Heart left ventricle (tissue), 16 donors: ENCODE data around the gene KIF21B. TPM values are rescaled to one million over a fixed set of nuclear protein-coding genes. Genes with fewer than 3 reads are reported as not detected.

Experiments
- ATAC-seq, 4 donors: fragments of 200-7000 bp; cut with Tn5 transposase; one replicate each; pipeline ENCODE4 v1.9.1; 2020 to 2022; ENCODE audit warnings: moderate library complexity in 4 of 4, mild to moderate bottlenecking in 3 of 4, moderate number of reproducible peaks in 1 of 4
- DNase-seq, 5 donors: peaks; one replicate each; pipeline ENCODE4 v3.0.0-alpha.2; 2020
- H3K27ac ChIP-seq, 12 donors: fragments of 200-600 bp; sonication (generic) in 4 of 12; one replicate each; pipeline versions ENCODE4 v1.5.0 to v1.8.0; 2016 to 2022; ENCODE audit warnings: mild to moderate bottlenecking in 2 of 12
- H3K27me3 ChIP-seq, 9 donors: fragments of 200-600 bp; sonication (generic) in 2 of 9; one replicate each; pipeline versions ENCODE4 v1.5.1 to v1.8.0; 2016 to 2022; ENCODE audit warnings: mild to moderate bottlenecking in 3 of 9
- H3K36me3 ChIP-seq, 9 donors: fragments of 200-600 bp; sonication (generic) in 2 of 9; one replicate each; pipeline versions ENCODE4 v1.5.0 to v1.8.0; 2018 to 2022; ENCODE audit warnings: mild to moderate bottlenecking in 2 of 9
- H3K4me1 ChIP-seq, 12 donors: fragments of 200-600 bp; sonication (generic) in 4 of 12; one replicate each; pipeline versions ENCODE4 v1.5.0 to v1.8.0; 2016 to 2022; ENCODE audit warnings: mild to moderate bottlenecking in 3 of 12
- H3K4me3 ChIP-seq, 12 donors: fragments of 200-600 bp; sonication (generic) in 4 of 12; one replicate each; pipeline versions ENCODE4 v1.5.0 to v1.8.0; 2017 to 2022; ENCODE audit warnings: mild to moderate bottlenecking in 9 of 12, moderate library complexity in 4 of 12
- H3K9me3 ChIP-seq, 12 donors: fragments of 200-600 bp; sonication (generic) in 4 of 12; one replicate each; pipeline versions ENCODE4 v1.5.0 to v1.8.0; 2016 to 2022; ENCODE audit warnings: mild to moderate bottlenecking in 1 of 12
- CTCF ChIP-seq, 12 donors: fragments of 200-600 bp; sonication (generic) in 4 of 12; IDR thresholded peaks; one replicate each; pipeline versions ENCODE4 v1.5.0 to v1.8.0; 2018 to 2022; ENCODE audit warnings: antibody characterized with exemption in 12 of 12, mild to moderate bottlenecking in 5 of 12
- POLR2A ChIP-seq, 2 donors: fragments of 450-650 bp; IDR thresholded peaks; one replicate each; pipeline ENCODE4 v1.6.1; 2017; ENCODE audit warnings: antibody characterized with exemption in 2 of 2, mild to moderate bottlenecking in 2 of 2, moderate library complexity in 2 of 2
- WGBS, 4 donors: extraction: QIAGEN DNeasy Blood & Tissue Kit in 2 of 4; methylation state at CpG; one replicate each; pipeline versions ENCODE4 v1.1.5 to v1.1.7; 2013 to 2018; 5-methylcytosine and 5-hydroxymethylcytosine counted together
- intact Hi-C, 10 donors: fragments of 100-400 bp; cut with DNase I; formaldehyde crosslinking; loops; one replicate each; pipeline versions ENCODE4 v1.11.1 to v1.14.2; 2022
- polyA plus RNA-seq, 2 donors: library from polyadenylated mRNA; stranded (reverse); fragments of 200-250 nt; gene quantifications; one replicate each; pipeline ENCODE4 v1.2.3, GENCODE V29; 2013
- total RNA-seq, 9 donors: library from RNA; depleted of rRNA in 2 of 9; stranded (reverse); fragments of >200 nt in 2 of 9; fragmentation: NEBNext Ultra II Directional in 3 of 9; extraction: Animal tissue kit (Norgen Biotek cat#: 25700) in 3 of 9; gene quantifications; one replicate each; pipeline versions ENCODE4 v1.1.0 to v1.2.4, GENCODE V29; 2016 to 2023
- donor health status: ischemic (EF 13 %, LVEDD 7.1; RV severe dilation, severe dysfunction).
- donor health status: healthy with polysubstance abuse.
- donor health status: DM: no; HTN: yes; CAD: no.
- donor health status: DM: no; HTN: no; CAD: no.
- donor health status: ischemic (EF 25% LVEDD 6.9; RV normal size, moderate dysfunction).
- donor health status: ischemic (EF 25% LVEDD 5.7; RV mildly dilated, moderate dysfunction).
- donor health status: healthy.
- donor health status: DM: yes; HTN: yes; CAD: no.
- donor health status: ischemic (EF 35%, LVEDD 5.7; RV mildly dilated, moderate dysfunction).
- donor health status: nonischemic (EF 11% LVEDD 7.7; RV severe dilation, severe dysfunction).
- donor health status: DM: yes; HTN: yes; CAD: no.
- donor health status: PGD.
- donor health status: ischemic (EF 29% LVEDD 5.4; RV normal size, mild dysfunction).
- donor health status: nonischemic (EF 23%, LVEDD 6.1; RV moderate dilation, normal function).

Gene KIF21B
- total and polyA plus RNA-seq, 11 donors = 0.21 to 3.6 (median 0.46) TPM

GRCh38 chr1:201039876-201040275 lies 16.4 kb upstream of the KIF21B start:
- ATAC-seq (no peak), DNase-seq (no peak)
- H3K27me3 ChIP-seq = peaks cover 0 to 5% (median 0%) of the 10 kb centered on the region in 9 donors
- H3K4me1 ChIP-seq = peaks cover 0 to 8% (median 3%) of the 10 kb centered on the region in 12 donors
- H3K9me3 ChIP-seq = no peaks in the 10 kb centered on the region
- no peaks in the 10 kb centered on the region for H3K36me3 ChIP-seq
- intact Hi-C loops = loop anchor here in 6 of 10 donors (5.0 to 10.0 kb wide), 9 partner anchors 68 to 485 kb away; partner anchors contain the start of genes CACNA1S (in 2 of the 6), KIF14 (in 2 of the 6) and INAVA (in 1 of the 6)
- no peak overlapping the region for H3K4me3 ChIP-seq
- no peak for TF ChIP-seq POLR2A (IDR thresholded peaks at IDR 0.05)
- no peak for TF ChIP-seq CTCF (IDR thresholded peaks at IDR 0.05)
- 74 to 90% (median 82%) methylated on average over 3 to 5 of the region's 5 CpGs for WGBS, 4 donors
- no peak overlapping the region for H3K27ac ChIP-seq

- H3K9me3 ChIP-seq = no peaks in the 10 kb centered on the region
- H3K4me3 ChIP-seq = no peak overlapping the region
- 85 to 97% (median 95%) methylated on average over 2 of the region's 2 CpGs; no CpG with 5 or more reads in 1 of the 4 donors for WGBS, 4 donors
- TF ChIP-seq POLR2A (IDR thresholded peaks at IDR 0.05) (no peak), CTCF (IDR thresholded peaks at IDR 0.05) (no peak)
- no peaks in the 10 kb centered on the region for H3K36me3 ChIP-seq
- no peak overlapping the region for H3K27ac ChIP-seq
- intact Hi-C loops = no loop called here
- ATAC-seq (no peak), DNase-seq (no peak)
- peaks cover 0 to 8% (median 3%) of the 10 kb centered on the region in 12 donors for H3K4me1 ChIP-seq
- peaks cover 0 to 5% (median 0%) of the 10 kb centered on the region in 9 donors for H3K27me3 ChIP-seq
These were observed 15.9 kb upstream of the KIF21B start for GRCh38 chr1:201039418-201039817.

- ATAC-seq (no peak), DNase-seq (no peak)
- peaks cover 0 to 8% (median 3%) of the 10 kb centered on the region in 12 donors for H3K4me1 ChIP-seq
- 90 to 94% (median 91%) methylated on average over 10 of the region's 10 CpGs for WGBS, 4 donors
- TF ChIP-seq POLR2A (IDR thresholded peaks at IDR 0.05) = no peak
- no peaks in the 10 kb centered on the region for H3K36me3 ChIP-seq
- no peak overlapping the region for H3K4me3 ChIP-seq
- peaks cover 0 to 5% (median 0%) of the 10 kb centered on the region in 9 donors for H3K27me3 ChIP-seq
- H3K9me3 ChIP-seq = no peaks in the 10 kb centered on the region
- intact Hi-C loops = no loop called here
- no peak overlapping the region for H3K27ac ChIP-seq
These were observed 14.8 kb upstream of the KIF21B start for GRCh38 chr1:201038186-201038876.

GRCh38 chr1:201036188-201036842 lies 12.8 kb upstream of the KIF21B start:
- Histone ChIP-seq H3K27me3 (peaks cover 0 to 5% (median 0%) of the 10 kb centered on the region in 9 donors), H3K9me3 (no peaks in the 10 kb centered on the region), H3K36me3 (no peaks in the 10 kb centered on the region), H3K4me3 (no peak overlapping the region), H3K27ac (no peak overlapping the region), H3K4me1 (no peaks in the 10 kb centered on the region)
- no peak for DNase-seq
- TF ChIP-seq POLR2A (IDR thresholded peaks at IDR 0.05) = no peak
- TF ChIP-seq CTCF (IDR thresholded peaks at IDR 0.05) = no peak
- 62 to 69% (median 65%) methylated on average over 12 of the region's 12 CpGs for WGBS, 4 donors
- ATAC-seq = no peak
- intact Hi-C loops = no loop called here
